ENCODE measurements around the gene SAMD10.

DNA sequence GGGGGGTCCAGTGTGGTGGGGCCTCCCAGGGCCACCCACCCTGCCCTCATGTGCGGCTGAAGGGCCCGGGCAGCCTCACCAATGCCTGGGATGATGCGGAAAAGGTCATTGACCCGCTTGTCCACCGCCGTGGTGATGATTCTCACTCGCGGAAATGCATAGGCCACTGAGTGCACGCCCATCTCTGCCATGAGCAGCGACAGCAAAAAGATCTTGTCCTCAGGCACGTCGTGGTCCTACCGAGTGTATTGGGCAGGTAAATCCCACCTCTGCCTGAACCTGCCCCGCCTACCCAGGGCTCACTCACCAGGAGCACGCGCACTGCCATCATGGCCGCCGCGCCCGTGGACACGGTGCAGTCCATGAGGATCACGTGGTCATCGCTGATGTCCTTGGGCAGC, 39.4 kb downstream of the SAMD10 start:
- TF ChIP-seq, protein P1, sequence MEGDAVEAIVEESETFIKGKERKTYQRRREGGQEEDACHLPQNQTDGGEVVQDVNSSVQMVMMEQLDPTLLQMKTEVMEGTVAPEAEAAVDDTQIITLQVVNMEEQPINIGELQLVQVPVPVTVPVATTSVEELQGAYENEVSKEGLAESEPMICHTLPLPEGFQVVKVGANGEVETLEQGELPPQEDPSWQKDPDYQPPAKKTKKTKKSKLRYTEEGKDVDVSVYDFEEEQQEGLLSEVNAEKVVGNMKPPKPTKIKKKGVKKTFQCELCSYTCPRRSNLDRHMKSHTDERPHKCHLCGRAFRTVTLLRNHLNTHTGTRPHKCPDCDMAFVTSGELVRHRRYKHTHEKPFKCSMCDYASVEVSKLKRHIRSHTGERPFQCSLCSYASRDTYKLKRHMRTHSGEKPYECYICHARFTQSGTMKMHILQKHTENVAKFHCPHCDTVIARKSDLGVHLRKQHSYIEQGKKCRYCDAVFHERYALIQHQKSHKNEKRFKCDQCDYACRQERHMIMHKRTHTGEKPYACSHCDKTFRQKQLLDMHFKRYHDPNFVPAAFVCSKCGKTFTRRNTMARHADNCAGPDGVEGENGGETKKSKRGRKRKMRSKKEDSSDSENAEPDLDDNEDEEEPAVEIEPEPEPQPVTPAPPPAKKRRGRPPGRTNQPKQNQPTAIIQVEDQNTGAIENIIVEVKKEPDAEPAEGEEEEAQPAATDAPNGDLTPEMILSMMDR (IDR thresholded peaks at IDR 0.05) = no peak
- TF ChIP-seq POLR2A (IDR thresholded peaks at IDR 0.05) = no peak

Measured in adrenal gland (tissue), 5 donors.